CD4-positive, alpha-beta T cell treated with Interleukin-15 for 1 hour (primary cell): ENCODE data around the gene C9orf152.

ENCODE experiments used
- DNase-seq: peaks from one replicate; pipeline ENCODE4 v3.0.0-alpha.2; 2020

C9orf152 gene

DNA sequence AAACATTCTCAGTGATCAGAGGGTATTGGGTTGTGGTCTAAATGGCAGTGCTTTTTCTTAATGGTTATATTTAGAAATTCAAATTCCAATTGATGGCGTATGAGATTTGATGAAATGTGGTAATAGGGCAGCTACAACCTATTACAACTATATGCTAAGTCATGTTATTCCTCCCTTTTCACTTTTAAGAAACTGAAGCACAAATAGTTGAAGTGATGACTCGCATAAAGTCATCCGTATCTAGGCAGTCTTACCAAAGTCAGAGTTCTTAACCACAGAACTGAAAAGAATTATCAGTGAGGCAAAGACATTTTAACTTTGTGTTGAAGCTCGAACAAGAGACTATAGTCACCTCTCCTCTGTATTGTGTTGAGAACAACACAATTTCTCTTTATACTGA is 28.2 kb downstream of the C9orf152 start:
- DNase-seq: no peak

- no peak for DNase-seq
Measured at GRCh38 chr9:110178281-110178680, 29.7 kb downstream of the C9orf152 start.

DNA sequence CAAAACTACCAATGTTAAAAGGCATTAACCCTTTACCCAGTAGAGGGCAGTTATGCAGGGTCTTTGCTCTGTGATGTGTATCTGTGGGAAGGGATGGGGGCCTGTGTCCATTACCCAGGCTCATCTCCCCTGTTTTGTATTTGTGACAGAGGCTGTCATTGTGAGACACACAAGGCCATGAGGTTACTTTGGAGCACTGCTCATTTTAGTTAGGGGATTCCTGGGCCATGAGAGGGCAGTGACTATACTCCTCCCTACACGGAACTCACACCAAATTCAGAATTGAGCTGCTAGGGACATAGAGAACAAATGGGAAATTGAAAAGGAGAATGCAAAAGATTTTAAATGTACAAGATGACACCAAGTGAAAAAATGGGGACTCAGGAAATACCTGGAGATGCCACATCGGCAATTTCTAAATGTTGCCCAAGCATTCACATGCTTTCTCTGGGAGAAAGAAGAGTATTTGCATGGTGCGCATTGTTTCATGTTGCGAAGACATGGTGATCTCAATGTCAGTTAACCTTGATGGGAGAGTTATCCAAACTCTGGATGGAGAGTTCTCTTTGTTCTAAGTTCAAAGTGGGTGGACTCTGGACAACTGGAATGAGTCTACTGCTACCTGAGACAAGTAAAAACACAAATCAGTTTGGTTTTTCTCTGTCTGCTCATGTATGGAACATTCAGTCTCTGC is 32.5 kb downstream of the C9orf152 start:
- no peak for DNase-seq

- DNase-seq: no peak
Measured at GRCh38 chr9:110173322-110173642, 34.7 kb downstream of the C9orf152 start.

DNA sequence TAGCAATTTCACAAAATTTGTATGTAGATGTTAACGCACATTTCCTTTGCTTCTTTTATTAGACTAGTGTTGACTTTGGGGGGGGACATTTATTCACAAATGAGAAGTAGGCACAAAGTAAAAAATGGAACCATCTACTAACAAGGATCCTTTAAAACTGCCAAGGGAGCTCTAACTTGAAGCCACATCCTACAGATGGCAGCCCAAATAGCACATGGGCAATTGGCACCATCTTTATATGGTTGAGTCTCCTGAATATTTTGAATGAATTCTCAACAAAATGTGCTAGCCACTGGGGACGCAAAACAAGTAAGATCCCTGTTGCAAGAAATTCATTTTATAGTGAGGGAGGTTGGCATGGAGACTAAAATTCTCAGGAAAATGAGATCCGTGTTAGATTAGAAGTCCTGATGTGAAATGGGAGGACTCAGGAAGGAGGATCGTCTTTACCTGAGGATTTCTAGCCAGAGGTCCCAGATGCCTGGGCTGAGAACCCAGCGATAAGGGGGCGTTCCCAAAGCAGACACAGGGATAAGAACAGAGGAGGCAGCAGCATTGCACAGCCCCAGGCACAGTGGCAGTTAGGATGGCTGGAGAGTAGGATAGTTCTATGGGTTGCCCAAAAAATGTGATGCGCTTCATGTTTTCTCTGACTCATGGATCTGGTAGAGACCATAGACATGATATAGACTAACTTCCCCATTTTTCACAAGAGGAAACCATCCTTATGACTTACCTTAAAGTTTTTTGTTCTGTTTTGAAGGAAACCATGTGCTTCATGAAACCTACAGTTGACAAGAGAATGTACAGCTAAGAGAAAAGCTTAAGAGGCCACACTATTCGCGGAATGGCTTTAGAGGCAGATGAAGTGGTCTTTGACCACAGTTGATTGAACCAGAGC is 37.4 kb downstream of the C9orf152 start:
- no peak for DNase-seq

GRCh38 chr9:110168486-110168885 is 39.5 kb downstream of the C9orf152 start:
- DNase-seq: no peak

DNA sequence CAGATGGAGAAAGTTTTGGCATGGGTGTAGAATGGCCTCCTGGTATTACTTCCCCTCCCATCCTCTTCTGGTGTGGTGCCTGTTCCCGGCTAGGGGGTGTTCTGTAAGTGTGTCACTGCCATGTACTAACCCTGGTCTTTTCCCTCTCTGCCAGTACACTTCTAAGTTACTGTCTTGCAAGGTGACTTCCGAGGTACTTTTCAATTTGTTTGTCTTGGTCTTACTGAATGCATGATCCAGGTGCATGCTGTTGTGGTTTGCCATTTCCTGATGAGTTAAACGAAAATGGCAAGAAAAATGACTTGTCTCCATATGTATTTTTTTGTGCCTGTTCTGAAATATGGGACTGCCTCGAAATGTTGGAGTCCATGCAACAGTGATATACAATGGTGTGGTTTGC is 46.0 kb downstream of the C9orf152 start:
- no peak for DNase-seq

DNA sequence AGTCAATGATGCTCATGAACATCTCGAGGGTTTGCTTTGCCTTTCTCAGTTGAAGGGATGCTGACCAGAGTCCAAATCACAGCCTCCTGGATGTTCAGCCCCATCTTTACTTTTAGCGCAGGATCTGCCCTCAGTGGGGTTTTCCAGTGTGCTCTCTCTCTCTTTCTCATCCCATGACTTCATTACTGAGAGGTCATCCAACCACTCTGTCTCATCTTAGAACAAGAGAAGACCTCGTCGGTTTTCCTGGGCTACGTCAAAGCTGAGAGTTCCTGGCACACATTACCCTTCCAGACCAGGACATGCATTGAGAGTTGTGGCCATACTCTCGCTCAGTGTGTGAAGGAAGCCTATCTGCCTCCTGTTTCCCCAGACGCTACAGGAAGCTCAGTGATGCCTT is 47.3 kb downstream of the C9orf152 start:
- DNase-seq: no peak

DNA sequence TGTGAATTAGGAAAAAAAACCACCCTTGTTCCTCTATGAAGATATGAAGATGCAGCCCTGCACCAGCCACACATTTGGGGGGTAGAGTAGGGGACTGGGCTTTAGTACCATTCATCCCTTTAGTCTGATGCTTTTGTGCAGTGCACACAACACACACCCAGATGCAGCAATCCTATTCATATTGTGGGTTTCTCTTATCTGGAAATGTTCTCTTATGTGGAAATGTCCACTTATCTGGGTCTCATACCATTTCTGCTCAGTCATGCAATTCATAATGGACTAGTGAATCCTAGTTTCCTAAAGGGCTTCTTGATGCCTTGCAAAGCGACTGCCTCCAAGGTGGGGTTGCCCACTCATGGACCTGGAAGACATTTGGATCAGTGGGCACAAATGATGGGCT is 47.8 kb downstream of the C9orf152 start:
- no peak for DNase-seq

DNA sequence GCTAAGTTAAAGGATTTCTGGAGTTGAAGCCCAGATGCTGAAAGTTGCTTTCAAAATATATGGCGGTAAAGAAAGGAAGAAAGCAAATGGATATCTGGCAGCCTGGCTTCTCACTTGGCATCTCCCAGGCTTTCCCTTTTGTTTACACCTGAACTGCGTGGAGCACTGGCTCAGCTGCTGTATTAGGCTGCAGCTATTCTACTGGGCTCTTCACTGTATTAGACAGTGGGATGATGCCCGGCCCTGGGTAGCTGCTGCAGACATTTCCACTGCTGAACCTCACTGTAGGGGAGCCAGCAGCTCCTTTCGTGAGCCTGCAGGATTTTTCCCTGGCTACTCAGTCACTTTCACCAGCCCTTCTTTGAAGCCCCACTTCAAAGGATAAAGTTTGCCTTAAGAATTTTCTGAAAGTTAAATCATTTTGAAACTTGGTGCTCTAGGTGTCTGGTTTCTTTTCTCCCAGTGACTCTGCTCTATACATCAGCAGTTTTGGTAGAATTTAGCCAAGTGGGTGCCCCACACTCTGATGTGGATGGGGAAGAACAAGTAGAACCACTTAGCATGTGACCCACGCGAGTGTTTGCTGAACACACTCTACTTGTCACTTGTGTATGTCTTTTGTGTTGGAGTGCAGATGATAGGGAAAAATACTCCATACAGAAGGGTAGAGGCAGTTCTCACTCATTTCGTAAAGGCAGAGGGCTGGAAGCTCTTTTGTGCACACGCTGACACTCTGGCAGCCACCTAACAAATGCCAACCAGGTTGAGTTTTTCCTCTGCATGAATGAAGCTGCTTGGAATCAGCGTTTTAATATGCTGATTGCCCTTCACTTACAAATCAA is 49.9 kb downstream of the C9orf152 start:
- no peak for DNase-seq

DNA sequence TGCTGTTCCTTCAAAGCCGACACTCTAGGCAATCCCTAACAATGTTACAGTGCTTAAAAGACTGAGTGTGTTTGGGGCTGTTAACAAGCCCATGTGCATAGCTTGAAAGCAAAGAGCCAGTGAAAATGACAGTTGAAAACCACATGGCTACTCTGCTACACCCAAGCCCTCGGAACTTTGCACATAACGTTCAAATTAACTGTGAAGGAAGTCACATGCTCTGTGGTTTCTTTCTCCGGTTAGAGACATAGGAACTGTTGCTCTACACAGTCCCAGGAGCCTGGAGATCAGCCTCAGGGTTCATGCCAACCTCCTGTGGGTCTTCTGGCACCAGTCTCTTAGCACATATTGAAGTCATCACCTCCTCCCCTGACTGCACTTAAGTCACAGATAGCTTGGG is 51.1 kb downstream of the C9orf152 start:
- DNase-seq: peak; percentile 27

GRCh38 chr9:110156416-110156815 is 51.5 kb downstream of the C9orf152 start:
- no peak for DNase-seq

DNA sequence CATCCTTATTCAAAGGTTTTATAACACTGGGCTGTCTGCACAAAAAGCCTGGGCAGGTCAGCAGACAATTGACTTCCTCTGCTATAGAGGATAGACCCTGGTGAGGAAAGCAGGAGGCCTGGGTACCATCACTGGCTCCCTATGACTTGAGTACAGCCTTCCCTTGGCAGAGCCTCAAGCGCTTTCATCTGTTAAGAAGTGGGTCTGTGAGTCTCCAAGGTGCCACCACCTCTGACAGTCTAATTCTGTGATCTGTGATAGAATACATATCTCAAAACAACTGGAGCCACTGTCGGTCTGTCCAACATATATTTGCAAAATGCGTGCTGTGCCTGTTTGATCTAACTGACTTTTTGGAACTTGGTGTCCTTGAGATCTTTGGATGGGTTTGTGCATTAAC is 52.2 kb downstream of the C9orf152 start:
- no peak for DNase-seq

- DNase-seq: no peak
Measured at GRCh38 chr9:110153431-110153830, 54.5 kb downstream of the C9orf152 start.

GRCh38 chr9:110152704-110153374 is 55.1 kb downstream of the C9orf152 start:
- no peak for DNase-seq
